K562 (cell line): ENCODE measurements around the gene TSKS. TPM values are rescaled to one million over a fixed set of nuclear protein-coding genes. Genes with fewer than 3 reads are reported as not detected.

ENCODE experiments used
- ATAC-seq: fragments of 200-7000 bp; cut with Tn5 transposase; 3 replicates; pipeline ENCODE4 v1.9.1; 2020; ENCODE audit warnings: moderate library complexity
- BruUV-seq: library from RNA; stranded (reverse); fragments of 400-500 nt; replicated peaks from 2 replicates; lab custom pipeline; 2021; lab: Mats Ljungman, UMichigan
- CTCF ChIA-PET: fragments of 300-600 bp; formaldehyde crosslinking; extraction: SDS; loops from one replicate; lab custom pipeline; 2021; ENCODE audit warnings: low intra/inter-chr PET ratio; lab: Yijun Ruan, JAX
- POLR2A ChIA-PET: fragments of 300-600, 350-650 bp; sonication (Branson Sonifier 250); formaldehyde crosslinking; extraction: SDS; loops from one replicate; lab custom pipeline; 2021; ENCODE audit warnings: antibody characterized with exemption, inconsistent platforms; lab: Yijun Ruan, JAX
- DNase-seq, 4 experiments: peaks; one replicate each; pipeline versions ENCODE4 v3.0.0 to v3.0.0-alpha.2; 2011 to 2018; ENCODE audit warnings: low spot score in 3 of 4, mixed read lengths in 3 of 4; ENCODE audit errors: extremely low read depth in 1 of 4
- FAIRE-seq: peaks from 2 replicates; lab custom pipeline; 2011; peaks lifted over from hg19 to GRCh38; lab: Jason Lieb, UNC
- H2AFZ ChIP-seq: 2 replicates; pipeline ENCODE4 v1.6.0; 2011; ENCODE audit warnings: low read depth, low read length, control low read depth, inconsistent platforms
- H3K27ac ChIP-seq: fragments of 200-600 bp; 3 replicates; pipeline ENCODE4 v1.8.0; 2011; ENCODE audit warnings: low read depth, mild to moderate bottlenecking, control low read depth, inconsistent platforms, low read length, moderate library complexity, mixed read lengths; ENCODE audit errors: extremely low read depth
- H3K27me3 ChIP-seq, 2 experiments: fragments of 300-600 bp in 1 of 2; 2 replicates in 1 of 2; 3 replicates in 1 of 2; pipeline versions ENCODE4 v1.6.0 to v1.8.0; 2011; ENCODE audit warnings: inconsistent platforms in 2 of 2, low read length in 2 of 2, mild to moderate bottlenecking in 1 of 2, mixed read lengths in 1 of 2, moderate library complexity in 1 of 2; ENCODE audit not compliant: control insufficient read depth in 2 of 2, insufficient read depth in 2 of 2
- H3K36me3 ChIP-seq: fragments of 300-600 bp; 3 replicates; pipeline ENCODE4 v1.8.0; 2011; ENCODE audit warnings: mild to moderate bottlenecking, low read length, inconsistent platforms; ENCODE audit not compliant: control insufficient read depth, insufficient read depth
- H3K4me1 ChIP-seq, 2 experiments: fragments of 200-600 bp in 1 of 2; replicated peaks in 1 of 2; 2 replicates in 1 of 2; 3 replicates in 1 of 2; pipeline versions ENCODE4 v1.5.1 to v1.8.0; 2011; ENCODE audit warnings: inconsistent platforms in 2 of 2, low read length in 2 of 2, mild to moderate bottlenecking in 1 of 2, mixed read lengths in 1 of 2, moderate library complexity in 1 of 2; ENCODE audit not compliant: control insufficient read depth in 2 of 2, insufficient read depth in 2 of 2
- H3K4me2 ChIP-seq: 2 replicates; pipeline ENCODE4 v1.6.1; 2011; ENCODE audit warnings: low read length, control low read depth, inconsistent platforms, mixed read lengths; ENCODE audit not compliant: insufficient read depth
- H3K4me3 ChIP-seq: fragments of 200-600 bp; sonication (generic), shearing (Covaris generic); 2 replicates; pipeline ENCODE4 v1.5.1; 2016; ENCODE audit warnings: control low read depth, inconsistent platforms
- H3K79me2 ChIP-seq: fragments of 200-600 bp; 3 replicates; pipeline ENCODE4 v1.8.0; 2011; ENCODE audit warnings: low read length, inconsistent platforms; ENCODE audit not compliant: control insufficient read depth, insufficient read depth
- H3K9ac ChIP-seq, 2 experiments: 2 replicates each; pipeline versions ENCODE4 v1.6.0 to v1.6.1; 2011; ENCODE audit warnings: low read depth in 2 of 2, low read length in 2 of 2, control low read depth in 1 of 2, inconsistent platforms in 1 of 2, mild to moderate bottlenecking in 1 of 2, mixed read lengths in 1 of 2; ENCODE audit not compliant: insufficient read depth in 1 of 2
- H3K9me1 ChIP-seq: one replicate; pipeline ENCODE4 v1.6.0; 2011; ENCODE audit warnings: inconsistent platforms, mild to moderate bottlenecking, low read length, moderate library complexity; ENCODE audit not compliant: control insufficient read depth, insufficient read depth
- H3K9me3 ChIP-seq: replicated peaks from 2 replicates; pipeline ENCODE4 v1.5.1; 2011; ENCODE audit warnings: low read depth, low read length, inconsistent platforms; ENCODE audit not compliant: control insufficient read depth, insufficient read depth
- H4K20me1 ChIP-seq: replicated peaks from 2 replicates; pipeline ENCODE4 v1.6.1; 2011; ENCODE audit warnings: low read length, inconsistent platforms, mixed read lengths; ENCODE audit not compliant: control insufficient read depth, insufficient read depth
- BHLHE40 ChIP-seq: IDR thresholded peaks from 2 replicates; pipeline ENCODE4 v1.6.1; 2011; ENCODE audit warnings: low read length, improper control_type of control experiment
- CLOCK ChIP-seq: fragments of 250-450 bp; sonication (Bioruptor Pico); IDR thresholded peaks from 2 replicates; pipeline ENCODE4 v1.4.0; 2020; ENCODE audit warnings: mild to moderate bottlenecking, moderate library complexity, borderline replicate concordance
- FOXO4 ChIP-seq: fragments of 450-650 bp; formaldehyde crosslinking; IDR thresholded peaks from 2 replicates; pipeline ENCODE4 v1.4.0; 2020; ENCODE audit warnings: mild to moderate bottlenecking, moderate library complexity
- MECOM ChIP-seq: fragments of 250-450 bp; sonication (Bioruptor Pico); IDR thresholded peaks from 2 replicates; pipeline ENCODE4 v1.8.0; 2022; ENCODE audit warnings: inconsistent platforms
- NR2C2 ChIP-seq, 2 experiments: fragments of 200-800 bp in 1 of 2; sonication (Bioruptor generic) in 1 of 2; sonication (generic) in 1 of 2; formaldehyde crosslinking in 1 of 2; IDR thresholded peaks; 2 replicates each; pipeline versions ENCODE4 v1.6.1 to v1.8.0; 2016 to 2022; ENCODE audit warnings: mild to moderate bottlenecking in 1 of 2, missing compliant biosample characterization in 1 of 2, missing genetic modification characterization in 1 of 2, missing genetic modification reagents in 1 of 2
- POLR2A ChIP-seq: fragments of 450-650 bp; conservative IDR thresholded peaks from 2 replicates; pipeline ENCODE4 v1.6.1; 2016
- PURB ChIP-seq: sonication (generic); formaldehyde crosslinking; IDR thresholded peaks from 2 replicates; pipeline ENCODE4 v1.9.0; 2021; ENCODE audit warnings: low read depth, mild to moderate bottlenecking, missing genetic modification reagents
- SIX5 ChIP-seq, 2 experiments: IDR thresholded peaks; 2 replicates each; pipeline ENCODE4 v1.6.1; 2011; ENCODE audit warnings: low read length in 2 of 2, borderline replicate concordance in 1 of 2, low read depth in 1 of 2, mild to moderate bottlenecking in 1 of 2, moderate library complexity in 1 of 2; ENCODE audit not compliant: insufficient read depth in 1 of 2
- SREBF2 ChIP-seq: sonication (generic); formaldehyde crosslinking; IDR thresholded peaks from 2 replicates; pipeline ENCODE4 v1.4.0; 2020; ENCODE audit warnings: mild to moderate bottlenecking, missing genetic modification reagents
- YY1 ChIP-seq, 3 experiments: IDR thresholded peaks; 2 replicates each; pipeline ENCODE4 v1.6.1; 2011; ENCODE audit warnings: low read length in 2 of 3, mild to moderate bottlenecking in 2 of 3, moderate library complexity in 2 of 3, borderline replicate concordance in 1 of 3, control low read depth in 1 of 3, low read depth in 1 of 3; ENCODE audit not compliant: insufficient read depth in 3 of 3, insufficient replicate concordance in 2 of 3, control insufficient read depth in 1 of 3, insufficient read length in 1 of 3; ENCODE audit errors: extremely low read depth in 1 of 3
- ZC3H8 ChIP-seq: fragments of 450-650 bp; IDR thresholded peaks from 2 replicates; pipeline ENCODE4 v1.6.1; 2017
- ZKSCAN3 ChIP-seq: fragments of 250-450 bp; sonication (Bioruptor Pico); IDR thresholded peaks from 2 replicates; pipeline ENCODE4 v1.4.0; 2020
- ZNF197 ChIP-seq: fragments of 200-800 bp; sonication (Bioruptor generic); IDR thresholded peaks from 2 replicates; pipeline ENCODE4 v1.6.1; 2016; ENCODE audit warnings: low read depth, missing genetic modification characterization, missing compliant biosample characterization
- ZNF24 ChIP-seq: fragments of 450-650 bp; IDR thresholded peaks from 2 replicates; pipeline ENCODE4 v1.6.1; 2016
- WGBS: fragments of 100-300 bp; shearing (Covaris generic); methylation state at CpG from one replicate; pipeline ENCODE4 v1.1.6; 2016; ENCODE audit warnings: low coverage, mixed read lengths; ENCODE audit not compliant: insufficient coverage; ENCODE audit errors: missing lambda C conversion rate; 5-methylcytosine and 5-hydroxymethylcytosine counted together
- in situ Hi-C: fragments of 300-500 bp; cut with MboI; formaldehyde crosslinking; loops from 4 replicates; pipeline ENCODE4 v1.15.0; 2018; ENCODE audit warnings: inconsistent platforms, mixed read lengths
- intact Hi-C: fragments of 100-400 bp; cut with micrococcal nuclease; formaldehyde crosslinking; loops from 2 replicates; pipeline ENCODE4 v1.14.2; 2022
- polyA plus RNA-seq, 8 experiments: library from polyadenylated mRNA; depleted of rRNA in 4 of 8; stranded (reverse) in 5 of 8; unstranded in 3 of 8; fragments of >200 nt; fragmentation: Nextera tagmentation in 2 of 8; fragmentation: Illumina TruSeq in 1 of 8; extraction: Ambion mirVana in 2 of 8; extraction: Trizol in 1 of 8; gene quantifications; 2 replicates each; pipeline versions ENCODE4 v1.2.1 to v1.2.3, GENCODE V29; 2011 to 2014; ENCODE audit warnings: inconsistent platforms in 1 of 8, missing spikeins in 1 of 8
- total RNA-seq, 7 experiments: library from RNA; depleted of rRNA in 6 of 7; stranded (reverse); fragments of >200 nt in 6 of 7; fragmentation: Illumina TruSeq in 2 of 7; extraction: Trizol in 2 of 7; gene quantifications; 2 replicates each; pipeline versions ENCODE4 v1.2.1 to v1.2.3, GENCODE V29; 2011 to 2021; ENCODE audit warnings: low replicate concordance in 1 of 7

The TSKS gene
- total and polyA plus RNA-seq, 9 of the 15 experiments (the other 6 are each of a cell fraction or from before 2014, with no cell fraction given) = 0.14 to 4.5 (median 0.80) TPM

- Histone ChIP-seq H3K9ac (no peak overlapping the region), H3K9me3 (peaks cover 10% of the 10 kb centered on the region), H3K36me3 (no peaks in the 10 kb centered on the region), H2AFZ (no peak overlapping the region; the same call in 1 of the 2 replicates), H3K4me3 (no peak overlapping the region), H4K20me1 (no peaks in the 10 kb centered on the region), H3K4me2 (no peak overlapping the region), H3K27me3 (no peaks in the 10 kb centered on the region), H3K27ac (no peak overlapping the region), H3K79me2 (peaks cover 4% of the 10 kb centered on the region; the same call in 1 of the 3 replicates), H3K4me1 (peaks cover 11 to 26% of the 10 kb centered on the region in 2 experiments), H3K9me1 (no peaks in the 10 kb centered on the region)
- 46% methylated on average over 1 of the region's 1 CpG for WGBS
- ATAC-seq (no peak), FAIRE-seq (no peak), DNase-seq (no peak)
- in situ Hi-C loops (no loop called here), intact Hi-C loops (no loop called here)
- no peak for TF ChIP-seq ZC3H8
- TF ChIP-seq FOXO4 (CRISPR knock-in tag) = no peak
- no peak for TF ChIP-seq MECOM (CRISPR knock-in tag)
- TF ChIP-seq PURB = no peak
- TF ChIP-seq NR2C2 (CRISPR knock-in tag; IDR thresholded peaks at IDR 0.05) = no peak
- TF ChIP-seq NR2C2 (tag; IDR thresholded peaks at IDR 0.05) = no peak
- no peak for TF ChIP-seq POLR2A
- TF ChIP-seq ZNF24 = no peak
- no peak for TF ChIP-seq ZKSCAN3 (CRISPR knock-in tag)
- no peak for TF ChIP-seq ZNF197 (CRISPR knock-in tag)
- no peak for TF ChIP-seq SREBF2 (CRISPR knock-in tag)
- TF ChIP-seq YY1 (IDR thresholded peaks at IDR 0.05; ENCODE audit: borderline replicate concordance in 1 of 3, control insufficient read depth in 1 of 3, extremely low read depth in 1 of 3, insufficient read depth in 3 of 3, insufficient read length in 1 of 3, insufficient replicate concordance in 2 of 3, low read depth in 1 of 3, low read length in 2 of 3) = no peak
- TF ChIP-seq CLOCK = no peak
- no peak for TF ChIP-seq SIX5 (IDR thresholded peaks at IDR 0.05; ENCODE audit: borderline replicate concordance in 1 of 2, insufficient read depth in 1 of 2, low read depth in 1 of 2, low read length in 2 of 2)
- TF ChIP-seq BHLHE40 = no peak
- POLR2A ChIA-PET = no interaction called here
- BruUV-seq = no TSS peak
- CTCF ChIA-PET = interaction anchor here (0.7 kb wide), 1 partner anchor 234 kb away, joined by 7 read pairs; no protein-coding TSS in a partner anchor
These were observed 13.3 kb downstream of the TSKS start for GRCh38 chr19:49749771-49750170.
